CD4-positive, alpha-beta T cell treated with Interleukin-1 beta for 1 hour (primary cell): ENCODE results near the gene MARCHF11.

Experiments
- DNase-seq, 2 donors: peaks; one replicate each; pipeline ENCODE4 v3.0.0-alpha.2; 2020 to 2022

MARCHF11 gene

GRCh38 chr5:16131878-16132277 is 47.7 kb downstream of the MARCHF11 start:
- DNase-seq = no peak

- DNase-seq = no peak
Measured at GRCh38 chr5:16128944-16129343, 50.6 kb downstream of the MARCHF11 start.

DNA sequence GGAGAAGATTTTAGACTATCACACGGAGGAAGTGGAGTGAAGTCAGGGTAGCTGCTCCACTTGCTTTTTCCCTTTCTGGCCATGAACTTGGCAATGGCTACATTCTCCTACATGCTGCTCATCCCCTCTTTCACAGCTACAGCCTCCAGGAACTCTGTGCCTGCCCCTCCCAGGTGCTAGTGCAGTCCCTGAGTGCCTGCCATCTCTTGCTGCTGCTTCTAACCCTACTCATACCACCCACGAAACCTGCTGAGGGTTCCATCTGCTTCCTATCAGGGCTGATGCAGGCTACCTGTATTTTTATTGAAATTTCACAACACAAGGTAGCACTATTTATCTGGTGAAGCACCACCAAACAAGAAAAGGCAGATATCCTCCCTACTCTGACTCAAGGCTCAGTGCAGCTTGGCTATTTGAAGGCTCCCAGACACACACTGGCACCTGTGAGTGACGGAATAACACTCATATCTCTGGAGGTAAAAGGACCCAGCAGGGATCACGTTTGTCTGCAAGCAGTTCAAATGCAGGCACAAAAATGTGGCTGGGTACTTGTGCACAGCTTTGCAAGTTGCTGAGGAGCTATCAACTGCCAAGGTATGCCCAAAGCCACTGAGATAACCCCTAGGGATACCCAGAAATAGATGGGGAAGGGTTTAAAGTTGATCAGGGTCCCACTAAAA is 51.6 kb downstream of the MARCHF11 start:
- DNase-seq = no peak

DNA sequence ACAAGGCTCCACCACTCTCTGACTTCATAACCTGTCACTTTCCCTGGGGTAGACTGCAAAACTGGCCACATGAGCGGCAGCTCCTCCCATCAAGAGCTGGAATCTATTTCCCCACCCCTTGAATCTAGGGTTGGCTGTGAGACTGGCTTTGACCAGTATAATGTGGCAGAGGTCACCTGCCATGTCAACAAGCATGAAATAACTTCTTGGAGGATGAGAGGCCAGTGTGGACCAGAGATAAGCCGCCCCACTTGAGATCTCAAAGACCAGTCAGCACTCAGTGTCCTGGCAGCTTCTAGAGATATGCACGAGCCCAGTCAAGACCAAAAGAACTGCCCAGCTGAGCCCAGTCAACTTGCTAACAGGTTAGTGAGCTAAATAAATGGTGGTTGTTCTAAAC is 59.0 kb downstream of the MARCHF11 start:
- no peak for DNase-seq

DNA sequence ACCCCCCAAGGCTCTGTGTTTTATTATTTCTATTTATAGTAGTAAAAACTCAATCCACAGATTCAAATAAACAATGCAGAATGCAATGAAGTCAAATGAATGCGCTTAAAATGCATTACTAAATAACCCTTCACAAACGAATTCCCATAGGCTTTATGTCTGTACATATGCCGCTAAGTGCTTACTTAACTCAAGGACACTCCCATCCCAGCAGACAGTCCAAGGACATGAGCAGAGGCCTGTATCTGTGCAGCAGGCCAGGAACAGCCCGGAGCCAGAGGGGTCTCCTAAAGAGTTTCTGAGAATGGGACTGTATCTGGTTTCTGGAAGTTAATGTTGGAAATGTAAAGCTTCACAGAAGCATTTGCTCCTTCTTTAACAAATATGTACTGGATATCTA is 59.8 kb downstream of the MARCHF11 start:
- DNase-seq = no peak

- no peak for DNase-seq
Measured at GRCh38 chr5:16115140-16115539, 64.5 kb downstream of the MARCHF11 start.

GRCh38 chr5:16108418-16108817 is 71.2 kb downstream of the MARCHF11 start:
- DNase-seq = no peak

- DNase-seq = no peak
Measured at GRCh38 chr5:16104961-16105360, 74.6 kb downstream of the MARCHF11 start.

DNA sequence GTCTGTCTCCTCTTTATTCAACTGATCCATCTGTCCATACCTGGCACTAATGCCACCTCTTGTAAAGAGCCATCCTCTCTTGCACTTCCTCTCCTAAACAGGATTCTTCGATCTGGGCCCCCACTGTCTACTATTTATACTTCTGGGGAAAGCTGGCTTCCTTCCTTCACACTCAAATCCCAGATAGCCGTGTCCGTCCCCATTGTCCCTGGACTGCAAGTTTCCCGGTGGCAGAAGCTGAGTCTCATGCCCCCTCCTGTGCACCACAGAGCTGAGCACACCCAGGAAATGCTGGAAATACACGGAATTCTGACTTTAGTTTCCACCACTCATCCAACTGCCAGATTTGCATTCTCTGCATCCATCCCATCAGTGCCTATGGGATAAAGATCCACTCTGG is 84.0 kb downstream of the MARCHF11 start:
- DNase-seq = no peak

GRCh38 chr5:16090270-16090669 is 89.3 kb downstream of the MARCHF11 start:
- no peak for DNase-seq

DNA sequence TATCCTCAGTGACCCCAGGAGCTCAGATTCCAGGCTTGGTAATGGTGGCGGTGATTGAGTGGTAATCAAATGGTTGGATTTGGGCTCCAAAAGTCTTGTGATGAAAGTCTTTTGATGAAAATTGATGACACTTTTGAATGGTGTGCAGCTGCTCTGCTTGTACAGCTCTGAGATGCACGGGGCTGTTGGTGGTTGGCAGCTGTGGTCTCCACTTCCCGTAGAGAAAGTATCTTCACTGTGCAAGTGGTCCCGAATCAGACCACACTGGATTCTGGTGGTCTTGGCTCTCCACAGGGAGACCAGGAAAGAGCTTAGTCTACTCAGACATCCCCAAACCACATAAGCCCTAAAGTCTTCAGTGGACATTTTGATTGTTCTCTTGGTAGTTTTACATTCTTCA is 96.6 kb downstream of the MARCHF11 start:
- DNase-seq = no peak

GRCh38 chr5:16082053-16082452 is 97.5 kb downstream of the MARCHF11 start:
- no peak for DNase-seq

- DNase-seq = no peak
Measured at GRCh38 chr5:16081376-16081955, 98.1 kb downstream of the MARCHF11 start.

GRCh38 chr5:16076657-16077056 is 102.9 kb downstream of the MARCHF11 start:
- DNase-seq = no peak

GRCh38 chr5:16074358-16074757 is 105.2 kb downstream of the MARCHF11 start:
- no peak for DNase-seq

DNA sequence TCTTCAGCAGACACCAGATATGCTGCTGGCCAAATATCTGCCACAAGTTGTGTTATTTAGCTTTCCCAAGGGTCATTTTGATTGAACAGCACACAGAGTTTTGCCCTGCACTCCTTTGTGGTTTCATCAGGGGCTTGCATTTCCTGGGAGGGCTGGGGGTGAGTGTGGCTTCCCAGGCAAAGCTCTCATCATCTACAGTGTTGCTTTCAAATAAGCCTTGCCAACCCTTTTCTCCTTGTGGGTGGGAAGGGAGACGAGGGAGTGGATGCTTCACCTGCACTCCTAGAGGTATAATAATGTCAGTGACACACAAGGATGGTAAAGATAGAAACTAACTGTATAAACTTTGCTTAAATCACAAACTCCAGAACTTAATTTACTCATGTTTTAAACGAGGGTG is 107.0 kb downstream of the MARCHF11 start:
- DNase-seq = no peak

- DNase-seq = no peak
Measured at GRCh38 chr5:16067415-16067814, 112.2 kb downstream of the MARCHF11 start.

GRCh38 chr5:16066810-16067209 is 112.8 kb downstream of the MARCHF11 start:
- DNase-seq = no peak

GRCh38 chr5:16066320-16066719 is 113.3 kb downstream of the MARCHF11 start:
- no peak for DNase-seq

DNA sequence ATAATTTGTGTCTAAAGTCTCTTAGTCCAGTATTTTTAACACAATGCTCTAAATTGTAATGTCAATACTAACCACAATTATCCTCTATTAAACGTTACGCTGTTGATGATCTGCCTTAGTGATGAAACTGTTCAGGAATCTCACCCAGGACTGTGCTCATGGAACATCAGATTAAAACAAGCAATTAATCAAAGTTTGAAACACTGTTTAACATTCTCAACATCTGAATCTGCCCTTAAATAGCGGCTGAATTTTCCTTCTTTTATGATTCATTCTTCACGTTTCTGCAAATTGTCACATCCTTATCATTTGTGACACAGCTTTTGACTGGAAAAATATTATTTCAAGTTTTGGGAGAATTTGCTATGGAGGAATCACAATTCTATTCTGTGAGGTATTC is 113.8 kb downstream of the MARCHF11 start:
- no peak for DNase-seq

DNA sequence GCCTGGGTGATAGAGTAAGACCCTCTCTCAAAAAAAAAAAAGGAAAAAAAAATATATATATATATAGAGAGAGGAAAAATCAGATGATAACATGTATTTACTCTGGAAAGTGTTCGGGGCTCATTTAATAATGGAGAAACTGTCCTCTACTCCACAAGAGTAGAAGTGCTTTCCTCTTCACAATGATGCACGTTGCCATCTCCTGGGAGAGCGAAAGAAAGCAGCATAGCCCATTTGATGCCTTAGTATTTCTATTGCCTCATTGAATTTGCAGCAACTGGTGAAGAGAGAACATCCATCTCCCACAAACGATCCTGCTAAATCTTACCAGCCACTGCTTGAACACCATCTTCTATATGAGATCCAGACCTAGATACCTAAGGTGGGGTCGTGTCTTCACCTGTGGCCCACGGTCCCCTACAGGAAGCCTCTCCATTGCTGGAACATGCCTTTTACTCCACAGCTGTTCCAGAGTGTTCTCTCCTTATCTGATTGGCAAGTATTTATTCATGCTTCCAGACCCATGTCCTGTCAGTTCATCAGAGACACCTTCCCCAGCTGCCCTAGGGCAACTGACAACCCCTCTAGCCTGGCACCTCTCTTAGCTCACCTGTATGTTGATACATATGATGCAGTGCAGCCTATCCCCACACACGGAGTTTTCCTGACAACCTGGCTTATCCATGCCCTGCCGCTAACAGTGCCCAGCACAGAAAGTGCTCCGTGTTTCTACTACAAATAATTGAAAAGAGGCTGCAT is 115.3 kb downstream of the MARCHF11 start:
- DNase-seq = no peak

- no peak for DNase-seq
Measured at GRCh38 chr5:16061163-16061562, 118.4 kb downstream of the MARCHF11 start.

DNA sequence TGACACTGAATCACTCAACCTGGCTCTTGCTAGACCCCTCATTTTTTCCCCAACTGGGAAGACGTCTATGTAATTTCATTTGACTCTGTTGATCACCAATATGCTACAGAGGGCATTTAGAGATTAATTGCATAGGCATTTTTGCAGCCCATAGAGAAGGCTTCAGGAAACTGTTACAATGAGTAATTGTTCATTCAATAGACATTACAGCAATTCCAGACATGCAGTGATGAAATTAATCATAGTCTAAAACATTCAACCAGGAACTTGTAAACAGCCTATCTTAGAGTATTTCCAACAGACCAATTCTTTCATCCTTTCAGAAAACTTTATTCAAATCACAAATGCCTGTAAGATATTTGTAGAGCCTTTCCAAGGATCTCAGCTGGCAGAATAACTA is 122.3 kb downstream of the MARCHF11 start:
- no peak for DNase-seq

DNA sequence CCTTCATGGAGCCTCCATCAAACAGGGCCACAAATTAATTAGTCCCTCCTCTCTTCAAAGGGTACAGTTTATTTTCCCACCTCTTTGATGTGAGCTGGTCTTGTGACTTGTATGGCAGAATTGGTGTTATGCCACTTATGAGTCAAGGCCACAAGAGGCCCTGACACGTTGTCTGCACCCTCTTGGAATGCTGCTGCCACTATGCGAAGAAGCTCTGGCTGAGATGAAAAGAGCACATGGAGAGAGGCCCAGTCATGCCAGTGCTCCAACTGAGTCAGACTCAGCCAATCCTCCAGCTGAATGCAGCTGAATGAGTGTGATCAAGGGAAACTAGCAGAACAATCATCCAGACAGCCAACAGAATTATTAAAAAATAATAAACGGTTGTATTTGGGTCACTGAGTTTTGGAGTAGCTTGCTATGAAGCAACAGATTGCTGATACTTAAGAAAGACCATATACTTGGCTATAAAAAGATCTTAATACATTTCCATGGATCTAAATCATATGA is 128.3 kb downstream of the MARCHF11 start:
- no peak for DNase-seq
